Body of pancreas (tissue), 4 donors: ENCODE results near the gene SAMD9L. TPM values are rescaled to one million over a fixed set of nuclear protein-coding genes. Genes with fewer than 3 reads are reported as not detected.
A peak's percentile ranks its signal among the peaks of the same experiment; 100 is the strongest.

Experiments
- ATAC-seq: fragments of 150-250 bp; one replicate; pipeline ENCODE4 v1.9.1; 2016
- DNase-seq, 4 donors: peaks; one replicate each; pipeline ENCODE4 v3.0.0-alpha.2; 2019
- H3K27ac ChIP-seq, 4 donors: fragments of 200-600 bp; sonication (generic); 1 replicate in 3 of 4; 2 replicates in 1 of 4; pipeline versions ENCODE4 v1.5.1 to v1.6.1; 2016 to 2019; ENCODE audit warnings: mild to moderate bottlenecking in 1 of 4, mixed read lengths in 1 of 4, moderate library complexity in 1 of 4
- H3K27me3 ChIP-seq, 2 donors: fragments of 200-600 bp; sonication (generic); one replicate each; pipeline ENCODE4 v1.6.0; 2016; ENCODE audit warnings: mild to moderate bottlenecking in 1 of 2
- H3K36me3 ChIP-seq, 2 donors: fragments of 200-600 bp; sonication (generic); replicated peaks in 1 of 2; 2 replicates each; pipeline ENCODE4 v1.5.1; 2016; ENCODE audit warnings: low read depth in 2 of 2; ENCODE audit not compliant: insufficient read depth in 1 of 2
- H3K4me1 ChIP-seq: fragments of 200-600 bp; sonication (generic); one replicate; pipeline ENCODE4 v1.6.0; 2016
- H3K4me3 ChIP-seq, 2 donors: fragments of 200-600 bp; sonication (generic); 1 replicate in 1 of 2; 2 replicates in 1 of 2; pipeline ENCODE4 v1.5.1; 2016 to 2019
- H3K9me3 ChIP-seq, 3 donors: fragments of 200-600 bp; sonication (generic); 1 replicate in 2 of 3; 2 replicates in 1 of 3; pipeline ENCODE4 v1.5.1; 2016
- CTCF ChIP-seq, 7 experiments: fragments of 450-650 bp in 4 of 7; fragments of 200-600 bp in 3 of 7; sonication (generic) in 3 of 7; IDR thresholded peaks; one replicate each; pipeline ENCODE4 v1.5.1; 2016 to 2019; ENCODE audit warnings: antibody characterized with exemption in 7 of 7
- POLR2A ChIP-seq, 3 donors: fragments of 450-650 bp; IDR thresholded peaks; one replicate each; pipeline ENCODE4 v1.6.1; 2016; ENCODE audit warnings: antibody characterized with exemption in 3 of 3, mild to moderate bottlenecking in 2 of 3
- WGBS, 2 donors: methylation state at CpG; one replicate each; pipeline ENCODE4 v1.1.5; 2017; 5-methylcytosine and 5-hydroxymethylcytosine counted together
- intact Hi-C: fragments of 100-400 bp; cut with DNase I; formaldehyde crosslinking; loops from one replicate; pipeline ENCODE4 v1.15.1; 2023
- total RNA-seq, 2 donors: library from RNA; depleted of rRNA; stranded (reverse); fragments of >200 nt; gene quantifications; one replicate each; pipeline ENCODE4 v1.1.0, GENCODE V29; 2016

Gene SAMD9L
- total RNA-seq, 2 donors from 2014 or later = 5.4 to 6.6 TPM

GRCh38 chr7:93172683-93173082 lies 24.5 kb upstream of the SAMD9L start:
- Histone ChIP-seq H3K36me3 (no peaks in the 10 kb centered on the region), H3K9me3 (peaks cover 0 to 20% (median 0%) of the 10 kb centered on the region in 3 donors), H3K27ac (no peak overlapping the region), H3K4me3 (no peak overlapping the region), H3K4me1 (no peaks in the 10 kb centered on the region), H3K27me3 (no peaks in the 10 kb centered on the region)
- intact Hi-C loops = no loop called here
- DNase-seq (no peak), ATAC-seq (no peak)
- 46 to 60% methylated on average over 2 of the region's 2 CpGs for WGBS, 2 donors
- no peak for TF ChIP-seq CTCF (IDR thresholded peaks at IDR 0.05)
- TF ChIP-seq POLR2A (IDR thresholded peaks at IDR 0.05) = no peak

GRCh38 chr7:93171606-93172226 lies 23.5 kb upstream of the SAMD9L start:
- no peak overlapping the region for H3K4me3 ChIP-seq
- DNase-seq (no peak), ATAC-seq (no peak)
- H3K27me3 ChIP-seq = no peaks in the 10 kb centered on the region
- intact Hi-C loops = no loop called here
- H3K4me1 ChIP-seq = no peaks in the 10 kb centered on the region
- no peaks in the 10 kb centered on the region for H3K36me3 ChIP-seq
- no peak overlapping the region for H3K27ac ChIP-seq
- WGBS, 2 donors = 51 to 58% methylated on average over 2 of the region's 2 CpGs
- TF ChIP-seq CTCF (IDR thresholded peaks at IDR 0.05) (no peak), POLR2A (IDR thresholded peaks at IDR 0.05) (no peak)
- peaks cover 0 to 20% (median 0%) of the 10 kb centered on the region in 3 donors for H3K9me3 ChIP-seq

- Histone ChIP-seq H3K4me3 (no peak overlapping the region), H3K4me1 (peaks cover 4% of the 10 kb centered on the region), H3K27me3 (no peaks in the 10 kb centered on the region), H3K9me3 (peaks cover 0 to 2% (median 0%) of the 10 kb centered on the region in 3 donors), H3K36me3 (no peaks in the 10 kb centered on the region), H3K27ac (no peak overlapping the region)
- TF ChIP-seq CTCF (IDR thresholded peaks at IDR 0.05) (no peak), POLR2A (IDR thresholded peaks at IDR 0.05) (no peak)
- WGBS, 2 donors = 46 to 52% methylated on average over 1 of the region's 1 CpG
- DNase-seq = no peak
- ATAC-seq = no peak
- intact Hi-C loops = no loop called here
Observed at GRCh38 chr7:93165447-93165846, 17.3 kb upstream of the SAMD9L start.

GRCh38 chr7:93164766-93165165 lies 16.6 kb upstream of the SAMD9L start:
- no peak for TF ChIP-seq POLR2A (IDR thresholded peaks at IDR 0.05)
- TF ChIP-seq CTCF (IDR thresholded peaks at IDR 0.05) = no peak
- H3K4me3 ChIP-seq = no peak overlapping the region
- intact Hi-C loops = no loop called here
- ATAC-seq = no peak
- no peaks in the 10 kb centered on the region for H3K36me3 ChIP-seq
- H3K27me3 ChIP-seq = no peaks in the 10 kb centered on the region
- DNase-seq = no peak
- H3K9me3 ChIP-seq = no peaks in the 10 kb centered on the region
- H3K4me1 ChIP-seq = peaks cover 4% of the 10 kb centered on the region
- no peak overlapping the region for H3K27ac ChIP-seq
- 75 to 79% methylated on average over 2 of the region's 2 CpGs for WGBS, 2 donors

- no peaks in the 10 kb centered on the region for H3K36me3 ChIP-seq
- TF ChIP-seq CTCF (IDR thresholded peaks at IDR 0.05) (no peak), POLR2A (IDR thresholded peaks at IDR 0.05) (no peak)
- ATAC-seq (peak; percentile 60), DNase-seq (no peak)
- intact Hi-C loops = no loop called here
- no peaks in the 10 kb centered on the region for H3K27me3 ChIP-seq
- H3K9me3 ChIP-seq = no peaks in the 10 kb centered on the region
- no peak overlapping the region for H3K4me3 ChIP-seq
- WGBS, 2 donors = 42% methylated on average over 3 of the region's 3 CpGs
- no peak overlapping the region for H3K27ac ChIP-seq
- H3K4me1 ChIP-seq = peaks cover 4% of the 10 kb centered on the region
Observed at GRCh38 chr7:93161181-93161762, 13.1 kb upstream of the SAMD9L start.
